Measurements from ENCODE around the gene CHST4.
A peak's percentile ranks its signal among the peaks of the same experiment; 100 is the strongest.

DNA sequence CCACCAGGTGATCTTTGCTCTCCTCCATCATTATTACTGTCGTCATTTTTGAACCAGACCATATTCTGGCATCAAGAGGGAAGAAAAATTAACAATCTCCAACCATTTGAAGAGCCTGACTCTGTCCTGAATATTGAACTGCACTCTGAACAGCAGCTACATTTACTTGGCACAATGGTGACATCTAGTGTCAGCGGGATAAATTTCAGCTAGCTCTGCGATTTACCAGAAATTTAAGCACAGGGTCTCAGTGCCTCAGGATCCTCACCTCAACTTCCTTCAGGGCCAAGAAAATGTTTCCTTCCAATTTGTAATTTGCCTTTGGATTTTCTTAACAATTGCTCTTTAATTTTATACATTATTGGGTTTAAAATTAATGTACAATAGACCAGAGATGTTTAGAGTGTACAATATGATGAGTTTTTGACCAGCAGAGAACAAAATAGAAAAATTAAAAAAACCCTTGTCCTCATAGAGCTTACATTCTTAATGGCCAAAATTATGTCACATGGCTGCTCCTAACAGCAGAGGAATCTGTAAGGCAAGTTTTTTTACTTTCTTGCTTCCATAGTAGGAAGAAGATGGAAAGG is 26.4 kb upstream of the CHST4 start:
- TF ChIP-seq EZH2 (IDR thresholded peaks at IDR 0.05; ENCODE audit: low read length, unreplicated experiment) (no peak), EZH2phosphoT487 (IDR thresholded peaks at IDR 0.05; ENCODE audit: borderline replicate concordance, low read length) (no peak)
- TF ChIP-seq, protein P1, sequence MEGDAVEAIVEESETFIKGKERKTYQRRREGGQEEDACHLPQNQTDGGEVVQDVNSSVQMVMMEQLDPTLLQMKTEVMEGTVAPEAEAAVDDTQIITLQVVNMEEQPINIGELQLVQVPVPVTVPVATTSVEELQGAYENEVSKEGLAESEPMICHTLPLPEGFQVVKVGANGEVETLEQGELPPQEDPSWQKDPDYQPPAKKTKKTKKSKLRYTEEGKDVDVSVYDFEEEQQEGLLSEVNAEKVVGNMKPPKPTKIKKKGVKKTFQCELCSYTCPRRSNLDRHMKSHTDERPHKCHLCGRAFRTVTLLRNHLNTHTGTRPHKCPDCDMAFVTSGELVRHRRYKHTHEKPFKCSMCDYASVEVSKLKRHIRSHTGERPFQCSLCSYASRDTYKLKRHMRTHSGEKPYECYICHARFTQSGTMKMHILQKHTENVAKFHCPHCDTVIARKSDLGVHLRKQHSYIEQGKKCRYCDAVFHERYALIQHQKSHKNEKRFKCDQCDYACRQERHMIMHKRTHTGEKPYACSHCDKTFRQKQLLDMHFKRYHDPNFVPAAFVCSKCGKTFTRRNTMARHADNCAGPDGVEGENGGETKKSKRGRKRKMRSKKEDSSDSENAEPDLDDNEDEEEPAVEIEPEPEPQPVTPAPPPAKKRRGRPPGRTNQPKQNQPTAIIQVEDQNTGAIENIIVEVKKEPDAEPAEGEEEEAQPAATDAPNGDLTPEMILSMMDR (conservative IDR thresholded peaks at IDR 0.05; ENCODE audit: low read depth, low read length) = peak; percentile 70

Data from PC-3 (cell line).